DND-41 (cell line): ENCODE measurements around the gene SNX13.

ENCODE experiments used
- CTCF ChIP-seq: IDR thresholded peaks from 2 replicates; pipeline ENCODE4 v1.5.1; 2012; ENCODE audit warnings: borderline replicate concordance, low read length, moderate library complexity, mild to moderate bottlenecking; ENCODE audit not compliant: poor library complexity, severe bottlenecking; ENCODE audit errors: extremely low read depth
- EZH2 ChIP-seq: IDR thresholded peaks from 3 replicates; pipeline ENCODE4 v1.6.1; 2012; ENCODE audit warnings: borderline replicate concordance, low read depth, mild to moderate bottlenecking, moderate library complexity, low read length, inconsistent platforms; ENCODE audit not compliant: severe bottlenecking

GRCh38 chr7:17915796-17916195, 24.5 kb downstream of the SNX13 start:
- TF ChIP-seq CTCF (no peak), EZH2 (no peak)
